WTC11 (cell line): Measurements from ENCODE around the gene UMODL1. TPM values are rescaled to one million over a fixed set of nuclear protein-coding genes. Genes with fewer than 3 reads are reported as not detected.

Experiments used
- ATAC-seq: fragments of 200-7000 bp; cut with Tn5 transposase; 2 replicates; pipeline ENCODE4 v1.10.0; 2021; ENCODE audit warnings: mild to moderate bottlenecking, moderate library complexity
- CTCF ChIA-PET: fragments of 300-600 bp; sonication (Branson Sonifier 250); formaldehyde crosslinking; loops from one replicate; lab custom pipeline; 2021; ENCODE audit warnings: antibody characterized with exemption; lab: Charles Lee
- POLR2A ChIA-PET: fragments of 350-600 bp; sonication (Branson Sonifier 250); formaldehyde crosslinking; loops from one replicate; lab custom pipeline; 2021; ENCODE audit warnings: antibody characterized with exemption; lab: Charles Lee
- DNase-seq: peaks from one replicate; pipeline ENCODE4 v3.0.0; 2021; ENCODE audit warnings: low spot score
- H3K27ac Mint-ChIP-seq: 2 replicates; pipeline ENCODE4 v1.8.0; 2021; ENCODE audit warnings: mixed read lengths
- H3K27me3 Mint-ChIP-seq: 2 replicates; pipeline ENCODE4 v1.8.0; 2021; ENCODE audit warnings: low read depth, mild to moderate bottlenecking, moderate library complexity, mixed read lengths
- H3K36me3 Mint-ChIP-seq: 2 replicates; pipeline ENCODE4 v1.8.0; 2021; ENCODE audit warnings: mixed read lengths
- H3K4me1 Mint-ChIP-seq: 2 replicates; pipeline ENCODE4 v1.8.0; 2022; ENCODE audit warnings: mixed read lengths
- H3K4me3 Mint-ChIP-seq: 2 replicates; pipeline ENCODE4 v1.8.0; 2021; ENCODE audit warnings: mild to moderate bottlenecking, moderate library complexity, mixed read lengths
- H3K9me3 Mint-ChIP-seq: 2 replicates; pipeline ENCODE4 v1.8.0; 2021; ENCODE audit warnings: mixed read lengths
- AFF4 ChIP-seq: sonication (generic); formaldehyde crosslinking; IDR thresholded peaks from 2 replicates; pipeline ENCODE4 v1.8.1; 2023; ENCODE audit warnings: mild to moderate bottlenecking, missing genetic modification reagents, borderline replicate concordance
- CREB1 ChIP-seq: sonication (generic); formaldehyde crosslinking; IDR thresholded peaks from 2 replicates; pipeline ENCODE4 v1.8.0; 2023; ENCODE audit warnings: mild to moderate bottlenecking, missing genetic modification reagents
- CREM ChIP-seq: sonication (generic); formaldehyde crosslinking; IDR thresholded peaks from 2 replicates; pipeline ENCODE4 v1.8.1; 2022; ENCODE audit warnings: mild to moderate bottlenecking, missing genetic modification reagents, moderate library complexity
- FOXP4 ChIP-seq: sonication (generic); formaldehyde crosslinking; IDR thresholded peaks from 2 replicates; pipeline ENCODE4 v1.8.0; 2022; ENCODE audit warnings: mild to moderate bottlenecking, missing genetic modification reagents
- IRF1 ChIP-seq: sonication (generic); formaldehyde crosslinking; IDR thresholded peaks from 2 replicates; pipeline ENCODE4 v1.8.0; 2023; ENCODE audit warnings: missing genetic modification reagents
- MXD4 ChIP-seq: fragments of 250-450 bp; sonication (Bioruptor Pico); IDR thresholded peaks from 2 replicates; pipeline ENCODE4 v1.8.0; 2021; ENCODE audit warnings: mild to moderate bottlenecking, moderate library complexity, borderline replicate concordance
- NFE2L1 ChIP-seq: sonication (generic); formaldehyde crosslinking; IDR thresholded peaks from 2 replicates; pipeline ENCODE4 v1.8.1; 2023; ENCODE audit warnings: missing genetic modification reagents
- NR3C1 ChIP-seq: sonication (generic); formaldehyde crosslinking; conservative IDR thresholded peaks from 2 replicates; pipeline ENCODE4 v1.8.1; 2023; ENCODE audit warnings: low read depth, mild to moderate bottlenecking, missing genetic modification reagents
- ZNF138 ChIP-seq: sonication (generic); formaldehyde crosslinking; conservative IDR thresholded peaks from 2 replicates; pipeline ENCODE4 v1.8.1; 2022; ENCODE audit warnings: mild to moderate bottlenecking, moderate library complexity, missing genetic modification reagents
- ZNF425 ChIP-seq: fragments of 250-450 bp; sonication (Bioruptor Pico); conservative IDR thresholded peaks from 2 replicates; pipeline ENCODE4 v1.9.0; 2021; ENCODE audit warnings: mild to moderate bottlenecking
- ZNF671 ChIP-seq: fragments of 250-450 bp; sonication (Bioruptor Pico); IDR thresholded peaks from 2 replicates; pipeline ENCODE4 v1.8.0; 2021; ENCODE audit warnings: mild to moderate bottlenecking
- total RNA-seq: library from RNA; stranded (reverse); gene quantifications from 3 replicates; pipeline ENCODE4 v1.2.3, GENCODE V29; 2021
- TF ChIP-seq, protein P1 (sequence below): sonication (generic); formaldehyde crosslinking; IDR thresholded peaks from 2 replicates; pipeline ENCODE4 v1.8.1; 2022; ENCODE audit warnings: low read depth, mild to moderate bottlenecking, moderate library complexity, missing genetic modification reagents, borderline replicate concordance
- TF ChIP-seq, protein P2 (sequence below): sonication (generic); formaldehyde crosslinking; IDR thresholded peaks from 2 replicates; pipeline ENCODE4 v1.8.0; 2022; ENCODE audit warnings: missing genetic modification reagents
- TF ChIP-seq, protein P3 (sequence below): sonication (generic); formaldehyde crosslinking; conservative IDR thresholded peaks from 2 replicates; pipeline ENCODE4 v1.8.1; 2023; ENCODE audit warnings: mild to moderate bottlenecking, low read depth, missing genetic modification reagents, moderate library complexity
- TF ChIP-seq, protein P4 (sequence below): fragments of 250-450 bp; sonication (Bioruptor Pico); IDR thresholded peaks from 2 replicates; pipeline ENCODE4 v1.9.0; 2021; ENCODE audit warnings: mild to moderate bottlenecking

Gene UMODL1
- total RNA-seq, 1 experiment from 2014 or later: not detected

- TF ChIP-seq FOXP4 (no peak), NFE2L1 (CRISPR knock-in tag) (no peak), IRF1 (CRISPR knock-in tag) (no peak), ZNF138 (CRISPR knock-in tag) (no peak), AFF4 (no peak), NR3C1 (CRISPR knock-in tag) (no peak), CREM (CRISPR knock-in tag) (no peak)
- TF ChIP-seq, protein P1, sequence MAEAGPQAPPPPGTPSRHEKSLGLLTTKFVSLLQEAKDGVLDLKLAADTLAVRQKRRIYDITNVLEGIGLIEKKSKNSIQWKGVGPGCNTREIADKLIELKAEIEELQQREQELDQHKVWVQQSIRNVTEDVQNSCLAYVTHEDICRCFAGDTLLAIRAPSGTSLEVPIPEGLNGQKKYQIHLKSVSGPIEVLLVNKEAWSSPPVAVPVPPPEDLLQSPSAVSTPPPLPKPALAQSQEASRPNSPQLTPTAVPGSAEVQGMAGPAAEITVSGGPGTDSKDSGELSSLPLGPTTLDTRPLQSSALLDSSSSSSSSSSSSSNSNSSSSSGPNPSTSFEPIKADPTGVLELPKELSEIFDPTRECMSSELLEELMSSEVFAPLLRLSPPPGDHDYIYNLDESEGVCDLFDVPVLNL (CRISPR knock-in tag): no peak
These were observed 105.7 kb downstream of the UMODL1 start (continued) for GRCh38 chr21:42176859-42177258.

- CTCF ChIA-PET: interaction anchor here (1.2 kb wide), 1 partner anchor 130 kb away, joined by 3 read pairs; no protein-coding TSS in a partner anchor
- H3K4me1 Mint-ChIP-seq: no peaks in the 10 kb centered on the region
- no peaks in the 10 kb centered on the region for H3K36me3 Mint-ChIP-seq
- no peak overlapping the region for H3K4me3 Mint-ChIP-seq
- no peak for DNase-seq
- no peaks in the 10 kb centered on the region for H3K27me3 Mint-ChIP-seq
- no peak overlapping the region for H3K27ac Mint-ChIP-seq
- ATAC-seq: no peak
- H3K9me3 Mint-ChIP-seq: peaks cover under 1% of the 10 kb centered on the region
- POLR2A ChIA-PET: no interaction called here
- TF ChIP-seq ZNF425 (CRISPR knock-in tag): no peak
- TF ChIP-seq CREM (CRISPR knock-in tag): no peak
- TF ChIP-seq, protein P2, sequence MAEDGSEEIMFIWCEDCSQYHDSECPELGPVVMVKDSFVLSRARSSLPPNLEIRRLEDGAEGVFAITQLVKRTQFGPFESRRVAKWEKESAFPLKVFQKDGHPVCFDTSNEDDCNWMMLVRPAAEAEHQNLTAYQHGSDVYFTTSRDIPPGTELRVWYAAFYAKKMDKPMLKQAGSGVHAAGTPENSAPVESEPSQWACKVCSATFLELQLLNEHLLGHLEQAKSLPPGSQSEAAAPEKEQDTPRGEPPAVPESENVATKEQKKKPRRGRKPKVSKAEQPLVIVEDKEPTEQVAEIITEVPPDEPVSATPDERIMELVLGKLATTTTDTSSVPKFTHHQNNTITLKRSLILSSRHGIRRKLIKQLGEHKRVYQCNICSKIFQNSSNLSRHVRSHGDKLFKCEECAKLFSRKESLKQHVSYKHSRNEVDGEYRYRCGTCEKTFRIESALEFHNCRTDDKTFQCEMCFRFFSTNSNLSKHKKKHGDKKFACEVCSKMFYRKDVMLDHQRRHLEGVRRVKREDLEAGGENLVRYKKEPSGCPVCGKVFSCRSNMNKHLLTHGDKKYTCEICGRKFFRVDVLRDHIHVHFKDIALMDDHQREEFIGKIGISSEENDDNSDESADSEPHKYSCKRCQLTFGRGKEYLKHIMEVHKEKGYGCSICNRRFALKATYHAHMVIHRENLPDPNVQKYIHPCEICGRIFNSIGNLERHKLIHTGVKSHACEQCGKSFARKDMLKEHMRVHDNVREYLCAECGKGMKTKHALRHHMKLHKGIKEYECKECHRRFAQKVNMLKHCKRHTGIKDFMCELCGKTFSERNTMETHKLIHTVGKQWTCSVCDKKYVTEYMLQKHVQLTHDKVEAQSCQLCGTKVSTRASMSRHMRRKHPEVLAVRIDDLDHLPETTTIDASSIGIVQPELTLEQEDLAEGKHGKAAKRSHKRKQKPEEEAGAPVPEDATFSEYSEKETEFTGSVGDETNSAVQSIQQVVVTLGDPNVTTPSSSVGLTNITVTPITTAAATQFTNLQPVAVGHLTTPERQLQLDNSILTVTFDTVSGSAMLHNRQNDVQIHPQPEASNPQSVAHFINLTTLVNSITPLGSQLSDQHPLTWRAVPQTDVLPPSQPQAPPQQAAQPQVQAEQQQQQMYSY (CRISPR knock-in tag): no peak
- no peak for TF ChIP-seq FOXP4
- TF ChIP-seq MXD4 (CRISPR knock-in tag): no peak
- TF ChIP-seq NFE2L1 (CRISPR knock-in tag): no peak
- no peak for TF ChIP-seq CREB1 (CRISPR knock-in tag)
- TF ChIP-seq, protein P3, sequence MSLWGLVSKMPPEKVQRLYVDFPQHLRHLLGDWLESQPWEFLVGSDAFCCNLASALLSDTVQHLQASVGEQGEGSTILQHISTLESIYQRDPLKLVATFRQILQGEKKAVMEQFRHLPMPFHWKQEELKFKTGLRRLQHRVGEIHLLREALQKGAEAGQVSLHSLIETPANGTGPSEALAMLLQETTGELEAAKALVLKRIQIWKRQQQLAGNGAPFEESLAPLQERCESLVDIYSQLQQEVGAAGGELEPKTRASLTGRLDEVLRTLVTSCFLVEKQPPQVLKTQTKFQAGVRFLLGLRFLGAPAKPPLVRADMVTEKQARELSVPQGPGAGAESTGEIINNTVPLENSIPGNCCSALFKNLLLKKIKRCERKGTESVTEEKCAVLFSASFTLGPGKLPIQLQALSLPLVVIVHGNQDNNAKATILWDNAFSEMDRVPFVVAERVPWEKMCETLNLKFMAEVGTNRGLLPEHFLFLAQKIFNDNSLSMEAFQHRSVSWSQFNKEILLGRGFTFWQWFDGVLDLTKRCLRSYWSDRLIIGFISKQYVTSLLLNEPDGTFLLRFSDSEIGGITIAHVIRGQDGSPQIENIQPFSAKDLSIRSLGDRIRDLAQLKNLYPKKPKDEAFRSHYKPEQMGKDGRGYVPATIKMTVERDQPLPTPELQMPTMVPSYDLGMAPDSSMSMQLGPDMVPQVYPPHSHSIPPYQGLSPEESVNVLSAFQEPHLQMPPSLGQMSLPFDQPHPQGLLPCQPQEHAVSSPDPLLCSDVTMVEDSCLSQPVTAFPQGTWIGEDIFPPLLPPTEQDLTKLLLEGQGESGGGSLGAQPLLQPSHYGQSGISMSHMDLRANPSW (CRISPR knock-in tag): no peak
- TF ChIP-seq ZNF671 (CRISPR knock-in tag): no peak
- TF ChIP-seq, protein P4, sequence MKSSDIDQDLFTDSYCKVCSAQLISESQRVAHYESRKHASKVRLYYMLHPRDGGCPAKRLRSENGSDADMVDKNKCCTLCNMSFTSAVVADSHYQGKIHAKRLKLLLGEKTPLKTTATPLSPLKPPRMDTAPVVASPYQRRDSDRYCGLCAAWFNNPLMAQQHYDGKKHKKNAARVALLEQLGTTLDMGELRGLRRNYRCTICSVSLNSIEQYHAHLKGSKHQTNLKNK (CRISPR knock-in tag): no peak
These were observed 108.2 kb downstream of the UMODL1 start for GRCh38 chr21:42179316-42179715.
